NCI-H1436 (cell line): ENCODE data around the gene RNASE4.

ENCODE experiments used
- DNase-seq: peaks from one replicate; lab custom pipeline; 2025; lab: John Stamatoyannopoulos, UW

The RNASE4 gene

GRCh38 chr14:20675669-20676068, 8.7 kb upstream of the RNASE4 start:
- no peak for DNase-seq

GRCh38 chr14:20676072-20676471, 8.3 kb upstream of the RNASE4 start:
- no peak for DNase-seq

GRCh38 chr14:20679907-20680306, 4.5 kb upstream of the RNASE4 start:
- no peak for DNase-seq

GRCh38 chr14:20680363-20680762, 4.0 kb upstream of the RNASE4 start:
- DNase-seq = no peak

GRCh38 chr14:20680843-20681347, 3.5 kb upstream of the RNASE4 start:
- no peak for DNase-seq

- DNase-seq = peak; percentile 27
Observed at GRCh38 chr14:20681348-20682126, 2.8 kb upstream of the RNASE4 start.

- no peak for DNase-seq
Observed at GRCh38 chr14:20682127-20682434, 2.3 kb upstream of the RNASE4 start.

DNA sequence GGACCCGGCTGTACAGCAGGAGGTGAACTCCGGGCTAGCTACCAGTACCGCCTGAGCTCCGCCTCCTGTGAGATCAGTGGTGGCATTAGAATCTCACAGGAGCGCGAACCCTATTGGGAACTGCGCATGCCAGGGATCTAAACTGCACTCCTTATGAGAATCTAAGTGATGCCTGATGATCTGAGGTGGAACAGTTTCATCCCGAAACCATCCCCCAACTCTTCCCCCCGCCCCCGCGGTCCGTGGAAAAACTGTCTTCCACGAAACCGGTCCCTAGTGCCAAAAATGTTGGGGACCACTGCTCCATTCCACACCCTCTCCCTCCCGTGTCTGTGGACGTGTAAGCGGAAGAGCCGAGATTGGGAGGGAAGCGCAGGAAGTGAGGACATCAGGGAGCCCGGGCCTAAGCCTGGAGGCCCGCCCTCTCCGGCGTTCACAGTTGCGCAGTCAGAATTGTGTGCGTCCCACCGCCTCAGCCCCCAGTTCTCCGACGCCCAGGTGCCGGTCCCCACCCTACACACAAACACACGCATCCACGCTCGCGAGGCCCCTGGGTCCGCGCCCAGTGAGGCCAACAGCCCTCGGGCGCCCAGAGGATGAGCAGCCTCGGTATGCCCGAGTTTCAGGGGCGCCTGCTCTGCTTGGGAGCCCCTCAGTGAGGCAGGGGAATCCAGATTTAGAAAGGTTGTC, 1.8 kb upstream of the RNASE4 start:
- DNase-seq = peak; percentile 68

DNA sequence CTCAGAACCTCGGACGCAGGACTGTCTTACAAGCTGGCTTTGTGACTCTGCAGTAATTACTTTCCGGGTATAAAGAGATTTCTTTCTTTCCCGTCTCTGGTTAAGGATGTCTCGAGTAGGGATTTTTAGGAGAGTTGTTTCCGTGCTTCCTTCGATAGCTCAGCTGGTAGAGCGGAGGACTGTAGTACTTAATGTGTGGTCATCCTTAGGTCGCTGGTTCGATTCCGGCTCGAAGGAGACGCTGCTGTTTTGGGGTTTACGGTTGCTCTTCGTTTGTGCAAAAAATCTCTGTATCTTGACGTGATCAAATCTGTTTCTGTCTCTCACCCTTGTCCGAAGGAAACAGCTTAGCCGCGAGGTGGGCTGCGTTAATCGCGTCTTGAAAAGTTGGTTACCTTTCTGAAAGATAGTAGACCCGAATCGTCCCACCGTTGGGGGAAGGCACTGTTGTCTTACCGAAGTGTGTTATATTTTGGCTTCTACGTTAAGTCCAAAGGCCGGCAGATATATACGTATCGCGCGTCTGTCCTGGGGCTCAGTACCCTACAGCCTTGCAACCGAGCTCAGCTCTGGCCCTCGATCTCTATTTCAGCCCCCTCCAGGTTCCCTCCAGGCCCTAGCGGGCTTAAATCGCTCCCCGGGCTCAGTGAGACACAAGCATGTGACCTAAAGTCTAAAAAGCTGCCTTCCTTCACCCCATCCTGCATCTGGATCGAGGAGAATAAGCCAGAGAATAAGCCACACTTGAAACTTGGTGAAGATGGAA, 1.1 kb upstream of the RNASE4 start:
- peak; percentile 36 for DNase-seq

GRCh38 chr14:20684662-20685456, 499 bp downstream of the RNASE4 start:
- DNase-seq = no peak

DNA sequence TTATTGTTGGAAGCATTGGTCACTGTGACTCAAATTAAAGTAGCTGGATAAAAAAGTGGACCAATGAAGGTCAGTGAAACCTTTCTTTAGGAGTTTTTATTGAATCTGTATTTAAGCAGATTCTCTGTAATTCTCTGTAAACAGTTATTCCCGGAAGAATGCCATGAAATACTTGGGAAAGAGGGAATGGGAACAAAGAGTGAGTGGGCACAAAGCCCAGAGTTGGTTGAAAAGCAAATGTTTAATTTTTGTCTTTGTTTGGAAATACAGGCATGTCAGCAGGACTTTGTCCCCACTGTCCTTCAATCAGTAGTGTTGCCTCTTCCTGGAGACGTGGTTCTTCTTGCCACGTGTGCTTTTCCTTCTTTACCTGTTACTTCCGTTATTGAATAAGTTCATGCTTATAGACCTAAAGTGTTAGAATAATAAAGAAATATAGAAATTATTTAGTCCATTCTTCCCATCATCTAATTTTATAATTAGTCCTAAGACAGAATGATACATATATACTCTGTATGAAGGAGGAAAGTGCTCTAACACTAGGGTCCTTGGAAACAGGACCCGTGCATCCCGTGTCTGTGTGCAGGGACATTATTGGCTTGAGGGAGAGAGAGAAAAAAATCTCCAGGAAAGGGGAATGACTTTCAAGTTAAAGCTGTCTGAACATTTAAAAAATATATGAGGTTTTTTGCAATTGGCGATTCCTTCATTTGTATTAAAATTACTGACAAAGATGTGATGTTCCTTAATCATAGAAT, 2.2 kb downstream of the RNASE4 start:
- no peak for DNase-seq

DNA sequence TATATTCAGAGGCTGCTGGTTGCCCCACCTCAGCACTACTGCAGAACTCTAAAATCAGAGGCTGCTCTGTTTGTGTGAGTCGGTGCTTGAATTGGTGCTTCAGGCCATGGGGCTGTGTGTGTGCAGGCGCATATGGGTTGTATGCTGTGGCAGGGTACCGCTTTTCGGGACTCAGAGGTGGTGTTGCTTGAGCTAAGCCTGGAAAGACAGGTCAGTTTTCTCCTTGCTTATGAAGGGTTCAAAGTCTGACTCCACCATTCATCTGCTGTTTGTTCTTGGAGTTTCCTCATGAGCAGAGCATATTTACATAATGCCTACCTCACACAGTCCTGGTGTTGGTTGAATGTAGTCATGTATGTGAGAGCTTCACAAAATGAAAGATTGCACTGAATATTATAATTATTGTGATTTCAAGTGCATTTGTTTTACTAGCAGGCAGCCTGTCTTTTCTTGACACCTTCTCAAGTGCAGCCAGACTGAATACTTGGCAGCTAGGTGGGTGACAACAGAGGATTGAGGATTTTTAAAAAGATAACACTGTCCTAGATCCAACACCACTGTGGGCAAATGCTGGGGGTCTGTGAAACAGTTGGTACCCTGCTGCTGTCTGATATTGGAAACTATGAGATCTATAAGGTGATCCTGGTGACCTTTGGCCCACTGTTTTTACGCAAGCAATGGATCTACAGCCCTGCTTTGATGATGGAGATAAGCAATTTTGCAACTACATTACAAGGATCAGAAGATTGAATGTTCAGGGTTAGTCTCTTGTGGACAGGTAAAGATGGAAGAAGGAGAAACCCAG, 3.2 kb downstream of the RNASE4 start:
- no peak for DNase-seq

DNA sequence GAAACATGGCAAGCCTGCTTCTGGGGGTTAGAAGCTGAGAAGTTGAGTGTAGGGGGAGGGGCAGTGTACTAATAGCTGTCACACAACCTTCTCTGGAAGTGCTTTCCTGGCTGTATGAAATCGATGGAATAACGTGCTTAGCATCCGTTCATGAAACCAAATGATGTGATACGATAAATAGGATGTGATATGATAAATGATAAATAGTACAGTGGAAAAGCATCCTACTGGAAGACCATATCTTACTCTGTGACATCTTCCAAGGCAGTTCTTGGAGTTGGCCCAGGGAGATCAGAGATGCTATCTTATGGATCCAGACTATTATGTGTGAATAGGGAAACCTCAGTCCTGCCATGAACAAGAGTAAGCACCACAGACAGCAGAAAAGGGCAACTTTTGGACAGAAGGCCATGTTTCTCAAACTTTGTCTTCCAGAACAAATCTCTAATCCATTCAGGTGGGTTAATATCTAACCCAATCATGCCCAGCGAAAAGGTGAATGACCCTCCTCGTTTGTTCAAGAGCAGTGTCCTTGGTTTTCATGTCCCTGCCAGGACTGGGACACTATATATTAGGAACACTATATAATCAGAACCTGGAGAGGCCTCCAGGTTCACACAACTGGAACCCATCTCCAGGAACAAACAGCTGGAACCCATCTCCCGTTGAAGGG, 3.9 kb downstream of the RNASE4 start, which contains the start of gene ANG:
Gene ANG, plus strand, starts transcription at position 598 of the 673 bp plus-strand sequence. CDS start 4,801 bp downstream, outside the sequence.
- no peak for DNase-seq

- peak; percentile 13 for DNase-seq
Observed at GRCh38 chr14:20690848-20691640, 6.7 kb downstream of the RNASE4 start.

- no peak for DNase-seq
Observed at GRCh38 chr14:20692116-20692751, 7.9 kb downstream of the RNASE4 start.

GRCh38 chr14:20696764-20697163, 12.4 kb downstream of the RNASE4 start:
- DNase-seq = no peak

- peak; percentile 19 for DNase-seq
Observed at GRCh38 chr14:20697273-20698017, 13.1 kb downstream of the RNASE4 start.

DNA sequence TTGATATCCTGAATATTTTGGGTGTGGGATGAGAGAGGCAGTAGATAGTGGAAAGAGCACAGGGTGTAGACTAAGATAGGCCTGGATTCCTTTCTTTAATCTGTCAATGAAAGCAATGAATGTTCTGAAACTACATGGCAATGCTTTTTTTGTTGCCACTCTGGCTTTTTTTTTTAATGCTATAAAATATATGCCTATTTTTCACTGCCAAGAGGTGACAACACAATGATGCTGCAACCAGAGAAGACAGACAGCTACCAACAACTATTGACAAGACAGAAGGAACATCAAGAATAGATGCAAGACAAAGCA, 13.6 kb downstream of the RNASE4 start:
- no peak for DNase-seq
